Lung (tissue), 16 donors: ENCODE measurements around the gene TRIM25. TPM values are rescaled to one million over a fixed set of nuclear protein-coding genes. Genes with fewer than 3 reads are reported as not detected.

Experiments
- ATAC-seq: fragments of 200-7000 bp; cut with Tn5 transposase; one replicate; pipeline ENCODE4 v1.9.1; 2020; ENCODE audit warnings: moderate number of reproducible peaks; ENCODE audit not compliant: insufficient read depth, low FRiP score
- DNase-seq, 3 donors: peaks; one replicate each; pipeline ENCODE4 v3.0.0-alpha.2; 2013 to 2017
- H3K27ac ChIP-seq, 2 donors: one replicate each; pipeline ENCODE4 v1.5.1; 2013; ENCODE audit warnings: mild to moderate bottlenecking in 2 of 2, moderate library complexity in 2 of 2, control low read depth in 1 of 2, inconsistent platforms in 1 of 2, low read depth in 1 of 2, low read length in 1 of 2
- H3K27me3 ChIP-seq, 3 donors: one replicate each; pipeline ENCODE4 v1.5.1; 2013; ENCODE audit warnings: low read length in 2 of 3; ENCODE audit not compliant: control insufficient read depth in 3 of 3, insufficient read depth in 3 of 3
- H3K36me3 ChIP-seq, 4 donors: one replicate each; pipeline ENCODE4 v1.5.1; 2013; ENCODE audit warnings: low read length in 4 of 4, mild to moderate bottlenecking in 1 of 4, moderate library complexity in 1 of 4; ENCODE audit not compliant: control insufficient read depth in 4 of 4, insufficient read depth in 4 of 4
- H3K4me1 ChIP-seq, 5 donors: one replicate each; pipeline ENCODE4 v1.5.1; 2013; ENCODE audit warnings: low read length in 5 of 5, mild to moderate bottlenecking in 2 of 5, moderate library complexity in 1 of 5; ENCODE audit not compliant: control insufficient read depth in 5 of 5, insufficient read depth in 5 of 5
- H3K4me3 ChIP-seq: one replicate; pipeline ENCODE4 v1.5.1; 2013; ENCODE audit warnings: mild to moderate bottlenecking, control low read depth, moderate library complexity
- H3K9ac ChIP-seq, 2 donors: one replicate each; pipeline ENCODE4 v1.5.1; 2013; ENCODE audit warnings: low read length in 2 of 2, control low read depth in 1 of 2; ENCODE audit not compliant: insufficient read depth in 1 of 2
- H3K9me3 ChIP-seq, 4 donors: one replicate each; pipeline ENCODE4 v1.5.1; 2013; ENCODE audit warnings: low read length in 3 of 4, mild to moderate bottlenecking in 1 of 4, moderate library complexity in 1 of 4; ENCODE audit not compliant: control insufficient read depth in 4 of 4, insufficient read depth in 3 of 4
- CTCF ChIP-seq: IDR thresholded peaks from 2 replicates; pipeline ENCODE4 v1.5.1; 2012; ENCODE audit warnings: mild to moderate bottlenecking; ENCODE audit errors: control extremely low read depth, extremely low read depth
- WGBS, 2 donors: extraction: QIAGEN DNeasy Blood & Tissue Kit; methylation state at CpG; one replicate each; pipeline ENCODE4 v1.1.7; 2013; 5-methylcytosine and 5-hydroxymethylcytosine counted together
- long read RNA-seq, 5 donors: transcript quantifications; one replicate each; lab custom pipeline, GENCODE V29; 2026
- polyA plus RNA-seq, 2 donors: library from polyadenylated mRNA; stranded (reverse); fragments of 200-250 nt; gene quantifications; one replicate each; pipeline ENCODE4 v1.2.1, GENCODE V29; 2013
- total RNA-seq, 2 donors: library from RNA; depleted of rRNA in 1 of 2; stranded (reverse); fragments of >200 nt in 1 of 2; gene quantifications; one replicate each; pipeline ENCODE4 v1.2.1, GENCODE V29; 2014 to 2021
- donor health status: control.
- donor health status: control.
- donor health status: Bipolar disorder and iron deficiency.
- donor health status: healthy.
- donor health status: DM: yes; HTN: yes; CAD: no.

Gene TRIM25
- total RNA-seq (10 to 100 TPM; 36.2 to 88.7 TPM), polyA plus RNA-seq (10 to 100 TPM; 22.7 to 51.3 TPM)
- long read RNA-seq, donor 1, full-length matches to known transcripts, result 3 of 163 reads
- long read RNA-seq, donor 1, partial matches to known transcripts, result 131 of 163 reads
- long read RNA-seq, donor 1, other reads (novel, unspliced or antisense), result 29 of 163 reads
- long read RNA-seq, donor 2, partial matches to known transcripts, result 0 of 1 reads
- long read RNA-seq, donor 2, other reads (novel, unspliced or antisense), result 0 of 1 reads
- long read RNA-seq, donor 3, result 0 reads
- long read RNA-seq, donor 4, full-length matches to known transcripts, result 6 of 6 reads
- long read RNA-seq, donor 4, partial matches to known transcripts, result 0 of 6 reads
- long read RNA-seq, donor 4, other reads (novel, unspliced or antisense), result 0 of 6 reads
- long read RNA-seq, donor 5, full-length matches to known transcripts, result 5 of 15 reads
- long read RNA-seq, donor 5, partial matches to known transcripts, result 10 of 15 reads
- long read RNA-seq, donor 5, other reads (novel, unspliced or antisense), result 0 of 15 reads

- ATAC-seq (peak; percentile 87), DNase-seq (peak; percentile 91 to 93 (median 92))
- TF ChIP-seq CTCF, result no peak
- Histone ChIP-seq H3K36me3 (peaks cover 0 to 4% (median 0%) of the 10 kb centered on the region in 4 donors), H3K4me3 (peak within 1 kb of the TSS; percentile 82), H3K4me1 (peaks cover 7 to 26% (median 12%) of the 10 kb centered on the region in 5 donors), H3K9ac (peak within 1 kb of the TSS; percentile 55 to 82), H3K27ac (peak within 1 kb of the TSS; percentile 92 to 98), H3K9me3 (no peaks in the 10 kb centered on the region), H3K27me3 (no peaks in the 10 kb centered on the region)
- 0% methylated on average over 56 to 58 of the region's 58 CpGs for WGBS, 2 donors
These were observed at the start of gene TRIM25 for GRCh38 chr17:56913867-56914580. Gene TRIM25 (minus strand): TSS chr17:56914049. CDS start chr17:56913988, 61 bp downstream.

GRCh38 chr17:56960596-56961538, 47.0 kb upstream of the TRIM25 start, which contains the start of gene COIL:
Gene COIL (minus strand): TSS chr17:56961050. CDS start chr17:56961019, 31 bp downstream.
- WGBS, 2 donors, result 4 to 5% methylated on average over 51 to 59 of the region's 59 CpGs
- ATAC-seq (peak; percentile 100), DNase-seq (peak; percentile 93 to 95 (median 93))
- H3K4me3 ChIP-seq, result peak within 1 kb of the TSS; percentile 97
- peak; percentile 98 for TF ChIP-seq CTCF
- H3K9ac ChIP-seq, result peak within 1 kb of the TSS; percentile 71 to 82
- H3K27ac ChIP-seq, result peak within 1 kb of the TSS; percentile 92 to 97
- no peaks in the 10 kb centered on the region for H3K9me3 ChIP-seq
- no peaks in the 10 kb centered on the region for H3K36me3 ChIP-seq
- no peaks in the 10 kb centered on the region for H3K27me3 ChIP-seq
- H3K4me1 ChIP-seq, result peaks cover 0 to 10% (median 2%) of the 10 kb centered on the region in 5 donors

GRCh38 chr17:56956992-56957391, 43.1 kb upstream of the TRIM25 start:
- WGBS, 2 donors, result 95 to 98% methylated on average over 5 of the region's 5 CpGs
- no peak for TF ChIP-seq CTCF
- no peak overlapping the region for H3K27ac ChIP-seq
- H3K4me1 ChIP-seq, result peaks cover 0 to 10% (median 2%) of the 10 kb centered on the region in 5 donors
- no peak for DNase-seq
- H3K4me3 ChIP-seq, result no peak overlapping the region
- H3K36me3 ChIP-seq, result peaks cover 0 to 3% (median under 1%) of the 10 kb centered on the region in 4 donors
- no peak overlapping the region for H3K9ac ChIP-seq
- no peaks in the 10 kb centered on the region for H3K27me3 ChIP-seq
- ATAC-seq, result no peak
- no peaks in the 10 kb centered on the region for H3K9me3 ChIP-seq
